Measurements from ENCODE around the gene INPPL1.

Gene INPPL1

DNA sequence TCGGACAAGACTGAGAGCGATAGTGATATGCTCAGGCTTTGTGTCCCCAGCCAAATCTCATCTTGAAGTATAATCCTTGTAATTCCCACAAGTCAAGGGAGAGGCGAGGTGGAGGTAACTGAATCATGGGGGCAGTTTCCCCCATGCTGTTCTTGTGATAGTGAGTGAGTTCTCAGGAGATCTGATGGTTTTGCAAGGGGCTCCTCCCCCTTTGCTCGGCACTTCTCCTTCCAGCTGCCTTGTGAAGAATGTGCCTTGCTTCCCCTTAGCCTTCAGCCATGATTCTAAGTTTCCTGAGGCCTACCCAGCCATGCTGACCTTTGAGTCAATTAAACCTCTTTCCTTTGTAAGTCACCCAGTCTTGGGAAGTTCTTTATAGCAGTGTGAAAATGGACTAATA, 15.5 kb upstream of the INPPL1 start:
- no peak overlapping the region for H3K4me3 ChIP-seq (ENCODE audit: low read depth, low read length)

DNA sequence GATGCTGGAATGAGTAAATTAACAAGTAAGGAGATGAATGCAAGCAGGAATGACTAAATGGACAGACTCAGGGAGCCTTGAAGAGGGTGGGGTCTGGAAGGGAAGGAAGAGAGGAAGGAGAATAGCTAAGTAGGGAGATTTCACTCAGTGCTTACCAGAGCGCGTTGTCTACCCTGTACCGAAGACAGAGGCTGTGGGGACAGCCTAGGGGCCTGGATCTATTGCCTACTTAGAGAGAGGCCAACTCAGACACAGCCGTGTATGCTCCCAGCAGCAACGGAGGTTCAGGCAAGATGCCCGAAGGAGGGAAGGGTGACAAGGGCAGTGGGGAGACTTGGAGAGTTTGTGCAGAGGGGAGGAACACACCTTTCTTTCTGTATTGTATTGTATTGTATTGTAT, 7.9 kb upstream of the INPPL1 start, which contains the start of gene FOLR2:
Gene FOLR2 (plus strand): TSS at position 157 of the 400 bp plus-strand sequence. CDS start 1,791 bp downstream, outside the sequence.
- H3K4me3 ChIP-seq (ENCODE audit: low read depth, low read length) = no peak within 1 kb of the TSS

GRCh38 chr11:72217841-72218240, 6.7 kb upstream of the INPPL1 start:
- no peak overlapping the region for H3K4me3 ChIP-seq (ENCODE audit: low read depth, low read length)

DNA sequence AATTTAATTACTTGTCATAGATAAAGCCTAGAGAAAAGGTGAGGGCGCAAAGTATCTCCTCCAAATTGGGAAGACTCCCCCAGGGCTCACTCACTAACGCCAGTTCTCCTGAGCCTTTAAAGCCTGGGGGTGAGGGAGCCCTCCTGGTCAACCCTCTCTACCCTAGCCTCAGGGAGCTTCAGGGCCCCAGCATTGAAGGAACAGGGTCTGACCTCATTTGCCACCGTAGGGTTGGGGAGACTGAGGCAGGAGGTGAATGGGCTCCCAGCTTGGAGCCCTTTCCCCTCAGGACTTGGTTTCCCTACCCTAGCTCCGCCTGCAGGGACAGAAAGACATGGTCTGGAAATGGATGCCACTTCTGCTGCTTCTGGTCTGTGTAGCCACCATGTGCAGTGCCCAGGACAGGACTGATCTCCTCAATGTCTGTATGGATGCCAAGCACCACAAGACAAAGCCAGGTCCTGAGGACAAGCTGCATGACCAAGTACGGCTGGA, 6.3 kb upstream of the INPPL1 start:
- no peak overlapping the region for H3K4me3 ChIP-seq (ENCODE audit: low read depth, low read length)

- H3K4me3 ChIP-seq (ENCODE audit: low read depth, low read length) = no peak overlapping the region
These were observed 3.7 kb upstream of the INPPL1 start for GRCh38 chr11:72220696-72221363.

GRCh38 chr11:72221386-72222075, 3.0 kb upstream of the INPPL1 start:
- no peak overlapping the region for H3K4me3 ChIP-seq (ENCODE audit: low read depth, low read length)

DNA sequence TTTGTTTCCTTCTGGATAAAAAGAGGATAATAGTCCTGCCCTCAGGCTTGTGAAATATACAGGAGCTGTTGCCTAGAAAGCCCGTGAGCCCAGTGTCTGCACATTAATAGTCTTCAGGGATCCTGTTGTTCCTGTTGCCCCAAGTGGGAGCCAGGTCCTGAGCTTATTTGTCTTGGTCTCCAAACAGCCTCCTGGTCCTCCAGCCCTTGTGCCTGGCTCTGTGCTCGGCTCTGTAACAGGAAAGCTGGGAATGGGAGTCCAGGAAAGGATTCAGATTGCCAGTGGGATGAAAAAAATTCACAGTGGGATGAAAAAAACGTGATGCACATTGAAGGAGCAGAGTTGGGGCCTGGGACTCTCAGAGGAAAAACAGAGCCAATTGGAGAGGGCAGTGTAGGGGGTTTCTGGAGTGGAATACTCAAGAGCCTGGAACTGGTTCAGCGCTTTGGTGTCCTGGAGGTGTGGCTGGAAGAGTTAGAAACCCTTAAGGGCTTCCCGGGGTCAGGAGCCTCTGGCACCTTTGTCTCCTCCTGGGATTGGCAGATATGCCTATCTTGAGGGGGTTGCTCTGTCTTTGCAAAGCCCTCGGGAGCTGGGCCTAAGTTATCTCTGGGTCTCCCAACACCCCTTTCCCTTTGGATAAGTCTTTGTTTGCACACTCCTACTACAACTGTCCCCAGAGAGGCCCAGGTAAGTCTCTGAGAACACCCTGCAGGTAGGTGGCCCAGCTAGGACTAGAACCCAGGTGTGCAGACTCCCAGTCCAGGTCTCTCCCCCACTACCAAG, 2.3 kb upstream of the INPPL1 start:
- H3K4me3 ChIP-seq (ENCODE audit: low read depth, low read length) = peak overlapping the region; percentile 25

GRCh38 chr11:72222907-72223614, 1.5 kb upstream of the INPPL1 start:
- H3K4me3 ChIP-seq (ENCODE audit: low read depth, low read length) = peak overlapping the region; percentile 61

DNA sequence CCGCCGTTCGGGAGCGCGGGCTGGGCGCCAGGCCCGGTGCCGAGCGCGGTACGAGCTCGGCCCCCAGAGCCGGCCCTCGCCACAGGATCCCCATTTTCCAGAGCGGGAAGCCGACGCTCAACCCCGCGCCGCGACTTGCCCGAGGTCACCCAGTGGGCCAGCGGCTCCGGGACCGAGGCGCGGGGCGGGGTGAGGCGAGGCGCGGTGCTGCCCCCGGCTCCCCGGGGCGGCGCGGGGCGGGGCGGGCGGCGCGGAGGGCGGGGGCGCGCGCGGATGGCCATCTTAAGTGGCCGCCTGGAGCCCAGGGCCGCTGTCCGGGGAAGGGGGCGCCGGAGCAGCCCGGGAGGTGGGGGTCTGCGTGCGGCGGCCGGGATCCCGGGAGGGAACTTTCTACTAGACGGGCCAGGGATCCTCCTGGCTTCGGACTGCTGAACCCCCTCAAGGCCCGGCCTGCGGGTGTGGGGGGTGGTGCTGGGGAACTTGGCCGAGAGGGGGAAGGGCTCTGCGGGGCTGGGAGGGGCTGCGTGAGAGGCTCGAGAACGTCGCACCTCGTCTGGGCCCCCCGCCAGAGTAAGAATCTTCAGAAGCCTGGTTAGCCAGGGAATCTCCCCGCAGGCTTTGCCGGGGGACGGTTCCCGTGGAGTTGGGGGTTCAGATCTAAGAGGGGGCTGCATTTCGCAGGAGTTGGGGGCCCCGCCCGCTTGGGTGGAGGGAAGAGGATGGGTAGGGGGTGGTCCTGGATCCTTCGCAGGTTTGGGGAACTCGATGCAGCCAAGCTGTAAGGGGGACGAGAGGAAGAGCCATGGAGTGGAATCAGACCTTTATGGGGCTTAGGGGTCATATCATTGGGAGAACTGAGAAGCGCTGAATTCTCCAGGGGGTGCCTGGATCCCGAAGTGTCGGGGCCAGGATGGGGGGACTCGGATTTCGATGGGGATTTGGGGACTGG, 678 bp upstream of the INPPL1 start:
- H3K4me3 ChIP-seq (ENCODE audit: low read depth, low read length) = peak overlapping the region; percentile 80

GRCh38 chr11:72225411-72225951, 914 bp downstream of the INPPL1 start:
- peak overlapping the region; percentile 80 for H3K4me3 ChIP-seq (ENCODE audit: low read depth, low read length)

DNA sequence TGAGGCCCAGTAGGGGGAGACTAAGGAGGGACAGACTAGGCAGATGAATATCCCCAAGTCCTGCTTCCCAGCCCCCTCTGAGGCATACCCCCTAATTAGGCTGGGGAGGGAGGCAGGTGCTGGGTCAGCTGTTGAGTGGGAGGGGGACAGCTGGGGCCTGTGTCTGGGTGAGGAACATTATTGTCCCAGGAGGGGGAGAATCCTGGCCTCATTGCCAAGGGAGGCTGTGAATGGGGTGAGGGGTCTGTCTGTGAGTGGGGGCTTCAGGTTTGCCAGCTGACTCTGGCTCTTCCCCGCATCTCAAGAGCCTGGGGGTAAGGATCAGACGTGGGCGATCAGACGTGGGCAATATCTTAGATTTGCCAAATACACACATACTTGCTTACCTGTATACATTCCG, 2.1 kb downstream of the INPPL1 start:
- H3K4me3 ChIP-seq (ENCODE audit: low read depth, low read length) = no peak overlapping the region

DNA sequence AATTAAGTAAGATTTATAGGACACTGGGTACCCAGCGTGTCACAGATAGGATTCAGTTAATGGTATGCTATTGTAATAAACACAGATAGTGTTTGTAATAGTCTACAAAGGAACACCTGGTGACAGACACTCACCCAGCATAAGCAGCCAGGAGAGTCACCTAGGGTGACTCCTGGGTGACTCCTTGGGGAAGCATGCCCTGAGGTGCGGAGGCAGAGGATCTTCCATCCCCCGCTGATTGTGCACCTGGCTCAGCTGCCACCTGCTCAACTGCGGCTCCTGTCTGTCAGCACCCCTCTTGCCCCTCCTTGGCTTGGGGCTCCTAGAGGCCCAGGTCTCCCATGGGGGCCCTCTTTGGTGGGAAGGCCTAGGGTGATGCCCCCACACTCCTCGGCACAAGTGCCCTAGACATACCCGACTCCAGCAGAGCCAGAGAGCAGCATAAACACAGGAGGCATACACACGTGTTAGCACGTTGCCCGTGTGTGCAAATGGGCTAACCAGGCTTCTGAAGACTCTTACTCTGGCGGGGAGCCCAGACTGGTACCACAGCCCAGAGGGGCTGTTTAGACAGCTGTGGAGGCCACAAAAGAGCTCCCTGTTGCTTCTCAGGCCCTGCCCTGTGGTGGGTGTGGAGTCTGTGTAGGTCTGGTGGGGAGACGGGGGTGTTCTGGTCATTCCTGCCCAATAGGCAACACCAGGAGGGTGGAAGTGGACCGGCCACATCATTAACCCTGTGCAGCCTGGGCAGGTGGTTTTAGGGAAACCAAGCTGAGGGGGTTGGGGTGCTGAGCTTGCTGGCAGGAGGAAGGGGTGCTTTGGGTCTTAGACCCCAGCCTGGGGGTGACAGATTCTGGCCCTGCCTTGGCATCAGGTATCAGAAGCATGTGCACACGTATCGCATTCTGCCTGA, 3.0 kb downstream of the INPPL1 start:
- H3K4me3 ChIP-seq (ENCODE audit: low read depth, low read length) = no peak overlapping the region

GRCh38 chr11:72228229-72228843, 3.8 kb downstream of the INPPL1 start:
- no peak overlapping the region for H3K4me3 ChIP-seq (ENCODE audit: low read depth, low read length)

GRCh38 chr11:72228844-72229231, 4.3 kb downstream of the INPPL1 start:
- no peak overlapping the region for H3K4me3 ChIP-seq (ENCODE audit: low read depth, low read length)

GRCh38 chr11:72229336-72229924, 4.9 kb downstream of the INPPL1 start:
- no peak overlapping the region for H3K4me3 ChIP-seq (ENCODE audit: low read depth, low read length)

GRCh38 chr11:72229925-72230763, 5.6 kb downstream of the INPPL1 start:
- H3K4me3 ChIP-seq (ENCODE audit: low read depth, low read length) = no peak overlapping the region
